ENCODE measurements around the gene PXDC1.

DNA sequence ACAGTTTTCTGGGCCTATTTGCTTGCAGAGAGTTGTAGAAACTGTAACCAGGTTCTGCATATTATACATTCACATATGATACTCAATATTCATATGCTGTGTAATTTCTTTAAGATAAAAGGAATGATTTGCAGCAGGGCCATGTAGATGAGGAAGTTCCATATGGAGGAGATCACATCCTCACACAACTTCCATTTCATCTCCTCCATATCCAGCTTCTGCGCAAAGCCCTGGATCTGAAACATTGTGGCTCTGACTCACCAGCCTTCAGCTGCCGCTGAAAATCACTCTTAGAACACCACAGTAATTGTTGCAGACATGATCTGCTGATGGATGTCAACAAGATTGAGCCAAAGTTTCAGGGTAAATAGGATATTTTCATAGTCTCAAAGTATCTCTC, 57.7 kb downstream of the PXDC1 start:
- TF ChIP-seq, protein P1, sequence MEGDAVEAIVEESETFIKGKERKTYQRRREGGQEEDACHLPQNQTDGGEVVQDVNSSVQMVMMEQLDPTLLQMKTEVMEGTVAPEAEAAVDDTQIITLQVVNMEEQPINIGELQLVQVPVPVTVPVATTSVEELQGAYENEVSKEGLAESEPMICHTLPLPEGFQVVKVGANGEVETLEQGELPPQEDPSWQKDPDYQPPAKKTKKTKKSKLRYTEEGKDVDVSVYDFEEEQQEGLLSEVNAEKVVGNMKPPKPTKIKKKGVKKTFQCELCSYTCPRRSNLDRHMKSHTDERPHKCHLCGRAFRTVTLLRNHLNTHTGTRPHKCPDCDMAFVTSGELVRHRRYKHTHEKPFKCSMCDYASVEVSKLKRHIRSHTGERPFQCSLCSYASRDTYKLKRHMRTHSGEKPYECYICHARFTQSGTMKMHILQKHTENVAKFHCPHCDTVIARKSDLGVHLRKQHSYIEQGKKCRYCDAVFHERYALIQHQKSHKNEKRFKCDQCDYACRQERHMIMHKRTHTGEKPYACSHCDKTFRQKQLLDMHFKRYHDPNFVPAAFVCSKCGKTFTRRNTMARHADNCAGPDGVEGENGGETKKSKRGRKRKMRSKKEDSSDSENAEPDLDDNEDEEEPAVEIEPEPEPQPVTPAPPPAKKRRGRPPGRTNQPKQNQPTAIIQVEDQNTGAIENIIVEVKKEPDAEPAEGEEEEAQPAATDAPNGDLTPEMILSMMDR (IDR thresholded peaks at IDR 0.05; ENCODE audit: low read depth, low read length, missing input control) = no peak
- TF ChIP-seq RXRA (IDR thresholded peaks at IDR 0.05) = no peak
- TF ChIP-seq, protein P2, sequence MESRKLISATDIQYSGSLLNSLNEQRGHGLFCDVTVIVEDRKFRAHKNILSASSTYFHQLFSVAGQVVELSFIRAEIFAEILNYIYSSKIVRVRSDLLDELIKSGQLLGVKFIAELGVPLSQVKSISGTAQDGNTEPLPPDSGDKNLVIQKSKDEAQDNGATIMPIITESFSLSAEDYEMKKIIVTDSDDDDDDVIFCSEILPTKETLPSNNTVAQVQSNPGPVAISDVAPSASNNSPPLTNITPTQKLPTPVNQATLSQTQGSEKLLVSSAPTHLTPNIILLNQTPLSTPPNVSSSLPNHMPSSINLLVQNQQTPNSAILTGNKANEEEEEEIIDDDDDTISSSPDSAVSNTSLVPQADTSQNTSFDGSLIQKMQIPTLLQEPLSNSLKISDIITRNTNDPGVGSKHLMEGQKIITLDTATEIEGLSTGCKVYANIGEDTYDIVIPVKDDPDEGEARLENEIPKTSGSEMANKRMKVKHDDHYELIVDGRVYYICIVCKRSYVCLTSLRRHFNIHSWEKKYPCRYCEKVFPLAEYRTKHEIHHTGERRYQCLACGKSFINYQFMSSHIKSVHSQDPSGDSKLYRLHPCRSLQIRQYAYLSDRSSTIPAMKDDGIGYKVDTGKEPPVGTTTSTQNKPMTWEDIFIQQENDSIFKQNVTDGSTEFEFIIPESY (IDR thresholded peaks at IDR 0.05) = no peak
- TF ChIP-seq TAF1 (conservative IDR thresholded peaks at IDR 0.05) = no peak

All from liver (tissue), 3 donors.